ENCODE results near the gene CYP27C1. TPM values are rescaled to one million over a fixed set of nuclear protein-coding genes. Genes with fewer than 3 reads are reported as not detected.

The CYP27C1 gene
- total and polyA plus RNA-seq, 12 donors, result 0.07 to 0.20 (median 0.13) TPM; not detected in 6

DNA sequence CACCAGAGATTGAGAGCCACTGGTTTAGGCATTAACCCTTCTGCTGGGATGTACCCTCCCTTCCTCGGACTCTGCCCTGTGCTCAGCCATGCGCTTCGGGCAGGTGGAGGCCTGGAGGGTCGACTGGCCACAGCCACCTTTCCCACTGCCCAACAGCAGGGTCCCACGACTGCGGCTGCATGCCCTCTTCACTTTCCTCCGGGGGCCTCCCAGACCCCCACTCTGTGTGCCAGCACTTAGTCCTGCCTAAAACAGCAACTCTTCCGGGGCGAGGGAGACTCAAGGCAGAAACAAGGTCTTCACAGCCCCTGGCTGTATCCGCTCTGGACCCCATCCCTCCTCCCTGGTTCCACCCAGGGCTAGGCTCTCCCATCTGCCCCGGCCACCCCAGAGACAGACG, 81.8 kb downstream of the CYP27C1 start:
- H3K4me1 ChIP-seq, result peaks cover 0 to 22% (median 0%) of the 10 kb centered on the region in 9 donors
- H3K36me3 ChIP-seq, result no peaks in the 10 kb centered on the region
- no peak for ATAC-seq
- TF ChIP-seq CTCF (IDR thresholded peaks at IDR 0.05), result no peak
- intact Hi-C loops (cut with DNase I), result no loop called here
- H3K27me3 ChIP-seq, result peaks cover 0 to 24% (median 13%) of the 10 kb centered on the region in 7 donors
- H3K9me3 ChIP-seq, result peaks cover 0 to 7% (median 0%) of the 10 kb centered on the region in 11 donors
- DNase-seq, result no peak
- no peak overlapping the region for H3K4me3 ChIP-seq
- H3K27ac ChIP-seq, result no peak overlapping the region
- 91 to 94% methylated on average over 12 of the region's 12 CpGs for whole genome bisulfite sequencing, 2 donors

DNA sequence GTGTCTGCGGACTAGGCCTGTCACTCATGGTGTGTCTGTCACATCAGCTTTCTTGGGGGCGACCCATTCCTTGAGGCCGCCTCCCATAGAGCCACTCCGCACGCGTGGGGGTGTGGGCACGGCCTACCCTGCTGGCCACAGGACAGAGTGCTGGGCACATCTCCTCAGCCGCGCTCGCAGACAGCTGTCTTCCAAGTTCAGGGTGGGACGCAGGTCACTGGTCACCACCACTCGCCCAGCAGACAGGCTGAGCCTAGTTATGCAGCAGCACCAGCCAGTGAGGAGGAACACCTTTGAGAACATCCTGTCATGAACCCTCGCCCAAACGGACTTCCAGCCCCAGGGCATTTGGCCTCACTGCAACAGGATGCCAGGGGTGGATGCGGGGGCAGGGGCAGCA, 82.4 kb downstream of the CYP27C1 start:
- peaks cover 0 to 24% (median 13%) of the 10 kb centered on the region in 7 donors for H3K27me3 ChIP-seq
- TF ChIP-seq CTCF (IDR thresholded peaks at IDR 0.05), result no peak
- no peaks in the 10 kb centered on the region for H3K36me3 ChIP-seq
- no peak overlapping the region for H3K27ac ChIP-seq
- H3K4me3 ChIP-seq, result no peak overlapping the region
- no peak for DNase-seq
- WGBS, 2 donors, result 93 to 95% methylated on average over 15 of the region's 15 CpGs
- intact Hi-C loops (cut with DNase I), result no loop called here
- peaks cover 0 to 7% (median 0%) of the 10 kb centered on the region in 11 donors for H3K9me3 ChIP-seq
- no peak for ATAC-seq
- H3K4me1 ChIP-seq, result peaks cover 0 to 18% (median 0%) of the 10 kb centered on the region in 9 donors

GRCh38 chr2:127137225-127137624, 82.9 kb downstream of the CYP27C1 start:
- Histone ChIP-seq H3K4me3 (no peak overlapping the region), H3K27me3 (peaks cover 0 to 24% (median 13%) of the 10 kb centered on the region in 7 donors), H3K27ac (no peak overlapping the region), H3K36me3 (no peaks in the 10 kb centered on the region), H3K4me1 (peaks cover 0 to 18% (median 0%) of the 10 kb centered on the region in 9 donors), H3K9me3 (peaks cover 0 to 7% (median 0%) of the 10 kb centered on the region in 11 donors)
- peak in 1 of 8 donors; percentile 27 for ATAC-seq
- TF ChIP-seq CTCF (IDR thresholded peaks at IDR 0.05), result no peak
- WGBS, 2 donors, result 87% methylated on average over 12 of the region's 12 CpGs
- DNase-seq, result no peak
- intact Hi-C loops (cut with DNase I), result no loop called here

GRCh38 chr2:127134833-127135830, 85.0 kb downstream of the CYP27C1 start:
- intact Hi-C loops (cut with DNase I), result no loop called here
- ATAC-seq (peak in 7 of 8 donors; percentile 30 to 67 (median 48)), DNase-seq (no peak)
- H3K36me3 ChIP-seq, result no peaks in the 10 kb centered on the region
- 73 to 77% methylated on average over 15 of the region's 15 CpGs for WGBS, 2 donors
- no peak overlapping the region for H3K4me3 ChIP-seq
- H3K4me1 ChIP-seq, result peaks cover 0 to 18% (median 0%) of the 10 kb centered on the region in 9 donors
- H3K27me3 ChIP-seq, result peaks cover 0 to 6% (median 1%) of the 10 kb centered on the region in 7 donors
- peaks cover 0 to 7% (median 0%) of the 10 kb centered on the region in 11 donors for H3K9me3 ChIP-seq
- peak overlapping the region in 1 of 10 donors; percentile 26 for H3K27ac ChIP-seq
- no peak for TF ChIP-seq CTCF (IDR thresholded peaks at IDR 0.05)

Measured in heart right ventricle (tissue), 16 donors.